OCI-LY7 (cell line): ENCODE measurements around the gene IFRD2.

Experiments used
- CTCF ChIP-seq: fragments of 200-600 bp; sonication (generic); conservative IDR thresholded peaks from 2 replicates; pipeline ENCODE4 v1.5.1; 2014; ENCODE audit warnings: mild to moderate bottlenecking, antibody characterized with exemption, low read length, moderate library complexity, mixed read lengths
- EZH2phosphoT487 ChIP-seq: fragments of 200-600 bp; sonication (generic); IDR thresholded peaks from 2 replicates; pipeline ENCODE4 v1.6.1; 2018; ENCODE audit warnings: low read depth, borderline replicate concordance, mild to moderate bottlenecking, mixed run types, antibody characterized with exemption, low read length, moderate library complexity, mixed read lengths

- no peak for TF ChIP-seq CTCF
- no peak for TF ChIP-seq EZH2phosphoT487
Measured at GRCh38 chr3:50264964-50265485, 27.2 kb downstream of the IFRD2 start.
